Measurements from ENCODE around the gene CXCL3.

The CXCL3 gene

DNA sequence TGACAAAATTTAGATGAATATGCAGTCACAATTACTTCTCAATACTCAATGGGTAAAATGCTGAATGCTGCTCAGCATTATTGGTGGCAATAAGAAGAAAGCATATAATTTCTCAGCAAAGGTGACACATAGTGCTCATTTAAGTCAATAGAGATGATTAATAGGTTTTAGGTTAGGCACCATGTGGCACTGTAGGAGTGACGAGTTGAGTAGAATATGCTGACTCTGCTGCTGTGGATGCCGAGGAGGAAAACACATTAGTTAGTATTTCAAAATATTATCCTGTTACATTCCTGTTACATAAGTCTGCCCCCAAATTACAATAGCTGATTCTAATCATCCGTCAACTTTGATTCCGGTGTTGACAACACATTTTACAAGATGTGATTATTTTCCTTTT is 26.4 kb downstream of the CXCL3 start:
- DNase-seq = no peak

DNA sequence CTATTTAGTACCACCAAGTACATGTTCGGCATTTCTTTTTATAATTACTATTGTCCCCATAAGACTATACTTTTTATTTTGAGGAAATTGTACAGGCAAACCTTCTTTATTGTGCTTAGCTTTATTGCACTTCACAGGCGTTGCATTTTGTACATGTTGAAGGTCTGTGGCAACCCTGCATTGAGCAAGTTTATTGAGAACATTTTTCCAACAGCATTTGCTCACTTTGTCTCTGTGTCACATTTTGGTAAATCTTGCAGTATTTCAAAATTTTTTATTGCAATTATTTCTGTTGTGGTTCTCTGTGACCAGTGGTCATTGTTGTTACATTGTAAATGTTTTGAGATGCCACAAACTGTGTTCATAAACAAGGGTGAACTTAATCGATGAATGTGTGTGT is 29.2 kb downstream of the CXCL3 start:
- DNase-seq = no peak

- DNase-seq = no peak
Observed at GRCh38 chr4:74006009-74006476, 32.4 kb downstream of the CXCL3 start.

DNA sequence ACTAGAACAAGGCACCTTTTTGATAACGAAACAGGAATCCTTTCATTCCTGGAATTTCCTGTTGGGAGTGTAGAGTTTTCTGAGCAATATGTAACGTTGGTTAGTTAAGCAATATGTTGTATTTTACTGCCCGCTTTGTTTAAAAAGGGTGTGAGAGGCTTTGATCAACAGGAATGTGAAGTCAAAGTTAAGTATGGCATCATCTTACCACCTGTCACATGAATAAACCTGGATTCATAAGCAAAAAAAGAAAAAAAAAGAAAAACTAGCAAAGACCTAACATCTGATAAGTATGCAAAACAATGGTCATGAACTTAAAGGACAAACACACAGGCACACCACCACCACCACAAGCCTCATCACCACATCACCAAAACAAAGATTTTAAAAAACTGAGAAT is 33.0 kb downstream of the CXCL3 start:
- DNase-seq = no peak

DNA sequence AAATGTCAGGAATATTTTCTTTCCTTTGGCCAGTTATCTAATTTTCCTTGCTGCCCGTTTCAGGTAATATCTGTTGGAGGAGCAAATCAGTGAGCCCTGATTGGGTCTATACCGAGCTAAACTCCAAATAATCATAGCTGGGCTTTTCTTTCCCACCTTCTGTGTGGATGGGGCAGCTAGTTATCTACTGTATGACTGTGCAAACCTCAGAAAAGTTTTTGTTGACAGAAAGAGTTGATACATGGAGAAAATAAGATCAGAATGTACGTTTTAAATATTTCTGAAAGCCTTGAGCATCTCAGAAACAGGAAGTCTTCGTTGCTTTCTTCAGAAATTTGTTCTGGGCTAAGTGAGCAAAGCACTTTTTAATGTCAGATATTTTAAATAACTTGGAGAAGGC is 33.8 kb downstream of the CXCL3 start:
- DNase-seq = no peak

DNA sequence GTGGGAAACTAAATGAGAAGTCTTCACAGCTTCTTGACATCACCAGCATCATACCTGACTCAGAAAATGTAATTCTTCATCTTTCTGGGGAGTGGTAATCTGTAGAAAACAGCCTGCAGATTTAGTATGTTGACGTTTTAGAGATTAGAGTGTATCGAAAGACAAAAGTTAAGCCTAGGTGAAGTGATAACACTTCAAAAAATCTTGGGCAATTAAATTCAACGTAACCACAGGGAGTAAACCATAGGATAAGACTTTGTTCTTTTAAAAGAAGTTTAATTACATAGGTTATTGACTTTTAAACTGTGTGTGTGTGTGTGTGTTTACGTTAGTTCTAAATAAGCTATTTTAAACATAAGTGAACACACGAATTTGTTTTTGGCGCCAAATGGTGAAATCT is 38.2 kb downstream of the CXCL3 start:
- no peak for DNase-seq

DNA sequence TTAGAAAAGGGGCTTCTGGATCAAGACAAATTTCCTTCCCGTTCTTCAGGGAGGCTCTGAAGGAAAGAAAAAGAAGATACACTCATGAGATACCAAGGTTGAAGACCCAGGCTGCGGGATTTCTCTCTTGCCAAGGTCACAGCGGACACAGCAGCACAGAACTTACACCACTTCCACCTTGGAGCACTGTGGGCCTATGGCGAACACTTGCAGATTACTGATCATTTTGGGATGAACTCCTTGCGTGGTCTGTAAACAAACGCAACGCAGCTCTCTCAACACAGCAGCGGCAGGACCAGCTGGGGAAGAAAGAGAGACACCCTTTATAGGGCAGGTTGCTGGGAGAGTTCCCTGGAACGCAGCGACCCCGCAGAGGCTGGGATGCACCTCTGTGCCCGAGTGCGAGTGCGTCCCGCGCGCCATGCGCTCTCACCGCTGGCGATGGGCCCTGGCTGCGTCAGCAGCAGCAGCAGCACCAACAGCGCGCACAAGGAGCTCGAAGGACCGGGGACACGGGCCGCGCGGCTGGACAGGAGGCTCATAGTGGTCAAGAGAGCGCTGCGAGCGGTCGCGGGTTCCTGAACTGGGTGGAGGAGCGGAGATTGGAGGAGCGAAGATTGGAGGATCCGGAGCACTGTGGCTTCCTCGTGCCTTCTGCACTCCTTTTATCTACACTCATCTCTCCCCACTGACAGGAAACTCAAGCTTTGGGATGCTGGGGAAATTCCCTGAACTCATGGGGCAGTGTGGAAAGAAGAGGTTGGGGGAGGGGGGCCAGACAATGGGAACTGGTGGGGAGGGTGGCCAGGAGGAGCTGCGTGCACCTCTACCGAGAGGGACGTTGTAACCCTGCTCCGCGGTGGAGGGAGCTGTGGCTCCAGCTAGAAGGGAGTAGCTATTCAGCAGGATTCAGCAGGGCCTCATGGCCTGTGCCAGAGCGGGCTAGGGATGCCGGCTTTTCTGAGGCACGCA is 40.2 kb downstream of the CXCL3 start, which contains the start of gene CXCL5:
Gene CXCL5, minus strand, starts transcription at position 638 of the 972 bp plus-strand sequence. Its CDS starts 96 bp downstream, at position 542.
- DNase-seq = peak; percentile 46

- no peak for DNase-seq
Observed at GRCh38 chr4:73992050-73992449, 46.4 kb downstream of the CXCL3 start.

DNA sequence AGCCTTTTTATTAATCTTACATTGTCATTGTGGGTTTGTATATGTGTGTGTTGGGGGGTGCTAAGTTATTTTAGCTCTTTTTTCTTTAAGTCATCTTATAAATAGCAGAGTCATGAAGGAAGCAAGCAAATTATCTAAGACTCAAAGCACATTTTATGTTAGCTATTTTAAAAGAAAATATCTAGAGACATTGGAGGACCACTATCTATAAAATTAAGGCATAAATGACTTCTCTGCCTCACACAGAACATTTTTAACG is 46.8 kb downstream of the CXCL3 start:
- DNase-seq = no peak

DNA sequence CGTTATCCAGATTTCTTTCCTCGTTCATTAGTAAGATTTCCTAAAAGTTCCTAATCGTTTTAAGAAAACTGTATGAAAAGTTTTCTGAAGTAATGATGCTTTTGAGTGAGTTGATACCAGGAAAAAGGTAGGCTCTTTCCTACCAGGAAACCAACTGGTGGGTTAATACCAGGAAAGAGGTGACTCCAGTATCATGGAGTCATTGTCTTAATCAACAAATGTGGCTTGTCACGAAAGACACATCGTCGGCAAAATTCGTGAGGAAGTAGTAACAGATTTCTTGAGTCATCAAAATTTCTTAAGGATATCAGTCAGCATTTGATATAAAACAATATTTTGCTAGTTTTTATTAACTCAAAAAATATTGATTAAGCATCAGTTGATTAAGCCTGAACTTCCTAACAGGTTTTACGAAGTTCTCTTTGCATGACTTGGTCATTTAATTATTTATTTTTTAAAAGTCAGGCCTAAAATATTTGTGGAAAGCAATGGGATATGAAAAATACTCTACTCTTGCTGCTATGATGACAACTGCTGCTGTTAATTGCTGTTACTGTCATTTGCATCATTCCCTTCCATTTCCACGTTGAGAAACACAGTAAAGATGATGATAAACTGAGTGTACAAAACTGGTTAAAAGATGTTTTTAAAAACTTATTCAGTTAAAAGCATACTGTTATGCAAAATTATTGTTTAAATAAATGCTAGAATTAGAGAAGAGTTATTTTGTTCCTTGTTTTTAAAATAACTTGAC is 47.3 kb downstream of the CXCL3 start:
- no peak for DNase-seq

DNA sequence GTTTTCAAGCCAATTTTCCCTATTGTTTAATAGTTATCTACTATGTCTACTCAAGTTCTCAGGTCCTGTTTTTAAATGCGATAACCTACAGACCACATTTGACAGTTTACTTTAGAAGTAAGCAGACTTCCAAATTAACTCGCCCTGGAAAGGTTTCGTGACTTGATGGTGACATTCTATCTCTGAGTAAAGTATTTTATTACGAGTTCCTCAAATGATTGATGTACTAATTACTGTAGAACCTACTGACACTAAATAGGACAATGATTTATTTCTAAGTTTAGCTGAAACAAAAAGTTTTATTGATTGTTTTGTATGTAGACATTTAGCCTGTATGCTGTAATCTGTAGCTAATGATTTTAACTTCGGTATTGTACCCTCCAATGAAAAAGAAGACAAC is 48.6 kb downstream of the CXCL3 start:
- DNase-seq = no peak

- DNase-seq = no peak
Observed at GRCh38 chr4:73989031-73989430, 49.5 kb downstream of the CXCL3 start.

GRCh38 chr4:73988061-73988460 is 50.4 kb downstream of the CXCL3 start, which contains the start of gene PPBP:
Gene PPBP (minus strand): TSS chr4:73988190. CDS start chr4:73988103, 87 bp downstream.
- DNase-seq = no peak

All from right forelimb (tissue), 1 donor.